ENCODE results near the gene C1orf210.

- TF ChIP-seq CTCF (conservative IDR thresholded peaks at IDR 0.05) (no peak), EZH2 (IDR thresholded peaks at IDR 0.05; ENCODE audit: low read depth) (no peak)
Observed at GRCh38 chr1:43267818-43268425, 17.5 kb downstream of the C1orf210 start.
